Measurements from ENCODE around the gene EDIL3.

The EDIL3 gene

GRCh38 chr5:83946516-83946915 is 438.2 kb downstream of the EDIL3 start:
- no peak for DNase-seq

GRCh38 chr5:83942155-83942554 is 442.5 kb downstream of the EDIL3 start:
- no peak for DNase-seq

GRCh38 chr5:83937837-83938236 is 446.8 kb downstream of the EDIL3 start:
- no peak for DNase-seq

DNA sequence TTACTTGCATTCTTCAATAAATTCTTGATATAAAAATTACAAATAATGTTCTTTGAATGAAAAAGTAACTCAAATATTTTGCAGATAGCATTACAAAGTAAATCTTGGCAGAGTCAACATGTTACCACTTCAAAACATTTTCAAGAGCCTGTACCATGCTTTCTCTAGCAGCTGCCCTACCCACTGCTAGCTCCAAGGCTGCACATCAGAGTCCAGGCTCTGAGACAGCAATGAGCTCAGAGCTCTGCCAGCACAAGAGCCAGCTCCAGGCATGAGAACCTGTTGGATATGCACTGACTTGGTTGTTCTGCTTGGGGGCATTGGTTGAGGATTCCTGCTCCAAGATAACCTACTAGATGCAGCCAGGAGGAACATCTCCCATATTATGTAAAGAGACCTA is 452.7 kb downstream of the EDIL3 start:
- DNase-seq, result no peak

DNA sequence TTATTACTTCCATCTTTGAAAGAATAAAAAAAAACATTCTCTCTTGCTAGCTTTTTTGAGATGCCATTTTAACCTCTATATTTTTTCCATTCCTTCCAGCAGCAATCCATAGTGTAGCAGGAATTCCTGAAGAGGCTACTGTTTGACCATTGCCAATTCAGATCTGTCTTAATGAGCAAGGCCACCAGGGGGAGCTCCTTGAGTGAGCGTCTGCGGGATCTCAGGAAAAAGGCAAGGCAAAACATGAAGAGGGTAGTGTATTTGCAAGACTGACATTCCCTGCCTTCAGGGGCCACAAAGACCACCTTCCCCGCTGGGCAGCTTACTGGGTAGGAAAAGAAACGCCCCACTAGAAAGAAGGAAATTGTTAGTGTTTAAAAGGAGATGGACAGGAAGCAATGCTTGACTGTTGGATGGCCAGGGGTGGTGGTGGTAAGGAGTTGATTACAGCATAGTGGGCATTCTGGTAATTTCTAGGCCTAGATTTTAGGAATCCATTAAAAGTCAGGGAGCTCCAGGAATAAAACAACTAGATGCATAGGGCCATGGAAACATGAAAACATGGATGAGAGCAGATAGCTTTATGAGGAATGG is 457.4 kb downstream of the EDIL3 start:
- DNase-seq, result peak; percentile 7 to 24

DNA sequence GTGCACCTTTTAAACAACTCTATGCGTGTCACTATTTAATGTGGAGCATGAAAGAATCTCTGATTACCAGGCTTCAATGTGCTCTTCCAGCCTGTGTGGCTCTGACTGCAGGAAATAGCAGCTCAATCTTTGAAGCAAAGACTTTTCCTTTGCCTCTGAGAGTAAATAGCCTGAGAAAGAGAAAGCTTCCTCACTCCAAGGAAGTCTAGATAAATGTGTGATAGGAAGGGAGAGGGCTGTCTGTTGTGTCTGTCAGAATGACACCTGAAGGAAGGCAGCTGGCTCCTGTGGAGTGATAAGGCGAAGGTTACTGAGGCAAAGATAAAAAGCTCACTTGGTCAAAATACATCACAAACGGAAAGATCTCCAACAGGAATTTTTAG is 458.7 kb downstream of the EDIL3 start:
- no peak for DNase-seq

- DNase-seq, result no peak
Observed at GRCh38 chr5:83925321-83925954, 459.2 kb downstream of the EDIL3 start.

GRCh38 chr5:83924891-83925290 is 459.8 kb downstream of the EDIL3 start:
- no peak for DNase-seq

GRCh38 chr5:83924171-83924570 is 460.5 kb downstream of the EDIL3 start:
- DNase-seq, result no peak

GRCh38 chr5:83922699-83923098 is 462.0 kb downstream of the EDIL3 start:
- no peak for DNase-seq

GRCh38 chr5:83921666-83922193 is 462.9 kb downstream of the EDIL3 start:
- DNase-seq, result no peak

GRCh38 chr5:83919071-83920041 is 465.3 kb downstream of the EDIL3 start:
- no peak for DNase-seq

- DNase-seq, result no peak
Observed at GRCh38 chr5:83917261-83917908, 467.3 kb downstream of the EDIL3 start.

GRCh38 chr5:83914662-83915418 is 469.8 kb downstream of the EDIL3 start:
- no peak for DNase-seq

- DNase-seq, result no peak
Observed at GRCh38 chr5:83914199-83914598, 470.5 kb downstream of the EDIL3 start.

- DNase-seq, result no peak
Observed at GRCh38 chr5:83913593-83913992, 471.1 kb downstream of the EDIL3 start.

- no peak for DNase-seq
Observed at GRCh38 chr5:83911367-83911919, 473.2 kb downstream of the EDIL3 start.

- no peak for DNase-seq
Observed at GRCh38 chr5:83900306-83900705, 484.4 kb downstream of the EDIL3 start.

DNA sequence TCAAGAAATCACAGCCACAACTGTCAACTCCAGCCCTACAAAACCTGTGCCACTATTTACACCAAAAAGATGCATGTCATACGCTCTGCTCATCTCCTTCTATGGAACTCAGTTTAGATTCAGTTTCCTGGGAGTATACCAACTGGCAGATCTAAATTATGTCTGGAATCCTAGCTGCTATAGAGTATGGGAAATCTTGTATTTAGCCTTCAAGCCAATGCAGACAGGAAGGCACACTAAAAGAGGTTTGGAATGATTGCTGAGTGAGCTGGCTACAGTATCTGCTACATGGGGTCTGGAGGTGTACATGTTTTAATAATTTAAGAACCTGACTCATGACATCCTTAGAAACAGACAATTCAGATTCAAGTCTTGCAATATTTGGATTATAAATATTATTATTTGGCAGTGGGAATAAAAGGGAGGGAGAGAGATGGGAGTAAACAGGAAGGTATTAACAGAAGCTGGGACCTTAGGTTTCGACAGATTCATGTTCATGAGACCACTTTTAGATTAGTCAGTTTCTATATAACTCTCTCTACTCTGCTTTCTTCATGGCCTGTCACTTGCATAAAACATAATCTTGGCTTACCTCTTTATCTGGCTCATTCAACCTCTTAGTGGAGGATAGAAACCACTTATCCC is 485.2 kb downstream of the EDIL3 start:
- no peak for DNase-seq

DNA sequence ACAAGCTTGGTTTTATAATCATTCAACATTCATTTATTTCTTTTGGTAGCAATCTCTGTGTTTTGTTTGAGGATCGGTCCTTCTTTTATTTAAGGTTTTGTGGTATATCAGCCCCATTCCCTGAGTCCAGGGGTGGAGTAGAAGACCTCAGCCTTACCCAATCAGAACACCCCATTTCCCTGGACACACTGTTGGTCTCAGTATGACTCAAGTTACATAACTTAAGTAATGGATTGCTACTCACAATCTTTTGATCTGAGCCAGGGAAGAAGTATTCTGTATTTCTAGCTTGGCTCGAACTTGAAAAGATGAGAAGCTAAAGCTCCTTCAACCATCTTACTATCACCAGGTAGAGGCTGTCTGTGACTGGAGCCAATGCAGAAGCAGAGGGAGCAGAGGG is 488.8 kb downstream of the EDIL3 start:
- DNase-seq, result no peak

DNA sequence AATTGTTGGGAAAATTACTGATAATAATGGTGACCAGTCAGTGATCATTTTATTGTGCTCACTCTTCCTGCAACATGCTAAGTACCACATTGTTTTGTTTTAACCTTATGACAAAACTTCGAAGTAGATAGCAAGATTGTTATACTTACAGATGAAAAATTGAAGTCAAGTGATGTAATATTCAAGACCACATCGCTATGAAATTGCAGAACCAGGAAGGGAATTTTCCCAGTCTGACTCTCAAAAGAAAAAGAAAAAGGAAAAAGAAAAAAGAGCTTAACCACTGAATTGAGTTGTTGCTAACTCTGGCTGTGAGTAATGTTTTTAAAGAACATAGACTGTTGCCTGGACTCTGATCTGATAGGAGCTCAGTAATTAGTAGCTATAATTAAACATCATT is 493.4 kb downstream of the EDIL3 start:
- no peak for DNase-seq

Data from CD4-positive, alpha-beta T cell treated with Interferon alpha-2 for 1 hour (primary cell).